SK-N-SH treated with all-trans-retinoic acid at 6 μM for 48 hours (cell line): ENCODE results near the gene BCR.

ENCODE experiments used
- ARNTL ChIP-seq: fragments of 450-650 bp; formaldehyde crosslinking; IDR thresholded peaks from 2 replicates; pipeline ENCODE4 v1.5.0; 2020; ENCODE audit warnings: low read depth, mild to moderate bottlenecking, moderate library complexity, borderline replicate concordance
- CREB5 ChIP-seq: fragments of 250-450 bp; sonication (Bioruptor Pico); IDR thresholded peaks from 2 replicates; pipeline ENCODE4 v1.5.1; 2020; ENCODE audit warnings: low read depth, mild to moderate bottlenecking, moderate library complexity
- PPARA ChIP-seq: fragments of 250-450 bp; sonication (Bioruptor Pico); IDR thresholded peaks from 2 replicates; pipeline ENCODE4 v1.5.0; 2020; ENCODE audit warnings: mild to moderate bottlenecking, borderline replicate concordance
- RARB ChIP-seq: fragments of 250-450 bp; sonication (Bioruptor Pico); IDR thresholded peaks from 2 replicates; pipeline ENCODE4 v1.8.0; 2021; ENCODE audit warnings: mild to moderate bottlenecking, moderate library complexity
- SNAI2 ChIP-seq: fragments of 250-450 bp; sonication (Bioruptor Pico); IDR thresholded peaks from 2 replicates; pipeline ENCODE4 v1.5.0; 2020; ENCODE audit warnings: mild to moderate bottlenecking, moderate library complexity
- ZFP30 ChIP-seq: fragments of 450-650 bp; formaldehyde crosslinking; IDR thresholded peaks from 2 replicates; pipeline ENCODE4 v1.5.0; 2022; ENCODE audit warnings: mild to moderate bottlenecking, moderate library complexity
- TF ChIP-seq, protein P1 (sequence below): fragments of 250-450 bp; sonication (Bioruptor Pico); IDR thresholded peaks from 2 replicates; pipeline ENCODE4 v1.5.1; 2021; ENCODE audit warnings: mild to moderate bottlenecking, moderate library complexity

GRCh38 chr22:23153994-23154393 is 26.3 kb upstream of the BCR start:
- TF ChIP-seq PPARA (CRISPR knock-in tag) (no peak), ZFP30 (no peak), CREB5 (CRISPR knock-in tag) (no peak), ARNTL (CRISPR knock-in tag) (no peak), SNAI2 (CRISPR knock-in tag) (no peak), RARB (CRISPR knock-in tag) (no peak)
- TF ChIP-seq, protein P1, sequence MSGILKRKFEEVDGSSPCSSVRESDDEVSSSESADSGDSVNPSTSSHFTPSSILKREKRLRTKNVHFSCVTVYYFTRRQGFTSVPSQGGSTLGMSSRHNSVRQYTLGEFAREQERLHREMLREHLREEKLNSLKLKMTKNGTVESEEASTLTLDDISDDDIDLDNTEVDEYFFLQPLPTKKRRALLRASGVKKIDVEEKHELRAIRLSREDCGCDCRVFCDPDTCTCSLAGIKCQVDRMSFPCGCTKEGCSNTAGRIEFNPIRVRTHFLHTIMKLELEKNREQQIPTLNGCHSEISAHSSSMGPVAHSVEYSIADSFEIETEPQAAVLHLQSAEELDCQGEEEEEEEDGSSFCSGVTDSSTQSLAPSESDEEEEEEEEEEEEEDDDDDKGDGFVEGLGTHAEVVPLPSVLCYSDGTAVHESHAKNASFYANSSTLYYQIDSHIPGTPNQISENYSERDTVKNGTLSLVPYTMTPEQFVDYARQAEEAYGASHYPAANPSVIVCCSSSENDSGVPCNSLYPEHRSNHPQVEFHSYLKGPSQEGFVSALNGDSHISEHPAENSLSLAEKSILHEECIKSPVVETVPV = no peak
